Body of pancreas (tissue), 4 donors: ENCODE data around the gene GPR176.

Experiments
- POLR2A ChIP-seq, 3 donors: fragments of 450-650 bp; IDR thresholded peaks; one replicate each; pipeline ENCODE4 v1.6.1; 2016; ENCODE audit warnings: antibody characterized with exemption in 3 of 3, mild to moderate bottlenecking in 2 of 3
- TF ChIP-seq, protein P1 (sequence below), 7 experiments: fragments of 450-650 bp in 4 of 7; fragments of 200-600 bp in 3 of 7; sonication (generic) in 3 of 7; IDR thresholded peaks; one replicate each; pipeline ENCODE4 v1.5.1; 2016 to 2019; ENCODE audit warnings: antibody characterized with exemption in 7 of 7

DNA sequence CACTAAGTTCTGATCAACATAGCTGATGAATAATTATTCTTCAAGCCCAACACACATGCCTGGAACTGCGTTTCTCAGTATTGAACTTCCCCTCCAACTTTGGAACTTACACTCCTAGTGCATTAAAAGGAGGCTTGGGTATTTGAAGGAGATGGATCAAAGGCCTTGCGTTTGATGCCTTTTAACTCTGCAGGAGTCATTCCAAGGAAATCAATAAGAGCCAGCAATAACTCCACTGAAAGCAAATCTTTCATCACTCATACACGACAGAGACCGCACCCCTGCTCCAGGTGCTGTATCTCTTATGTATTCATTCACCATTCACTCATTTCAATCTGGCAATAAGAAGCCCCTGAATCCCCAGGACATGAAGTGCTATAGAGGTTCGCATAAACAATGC is 123.5 kb downstream of the GPR176 start:
- TF ChIP-seq, protein P1, sequence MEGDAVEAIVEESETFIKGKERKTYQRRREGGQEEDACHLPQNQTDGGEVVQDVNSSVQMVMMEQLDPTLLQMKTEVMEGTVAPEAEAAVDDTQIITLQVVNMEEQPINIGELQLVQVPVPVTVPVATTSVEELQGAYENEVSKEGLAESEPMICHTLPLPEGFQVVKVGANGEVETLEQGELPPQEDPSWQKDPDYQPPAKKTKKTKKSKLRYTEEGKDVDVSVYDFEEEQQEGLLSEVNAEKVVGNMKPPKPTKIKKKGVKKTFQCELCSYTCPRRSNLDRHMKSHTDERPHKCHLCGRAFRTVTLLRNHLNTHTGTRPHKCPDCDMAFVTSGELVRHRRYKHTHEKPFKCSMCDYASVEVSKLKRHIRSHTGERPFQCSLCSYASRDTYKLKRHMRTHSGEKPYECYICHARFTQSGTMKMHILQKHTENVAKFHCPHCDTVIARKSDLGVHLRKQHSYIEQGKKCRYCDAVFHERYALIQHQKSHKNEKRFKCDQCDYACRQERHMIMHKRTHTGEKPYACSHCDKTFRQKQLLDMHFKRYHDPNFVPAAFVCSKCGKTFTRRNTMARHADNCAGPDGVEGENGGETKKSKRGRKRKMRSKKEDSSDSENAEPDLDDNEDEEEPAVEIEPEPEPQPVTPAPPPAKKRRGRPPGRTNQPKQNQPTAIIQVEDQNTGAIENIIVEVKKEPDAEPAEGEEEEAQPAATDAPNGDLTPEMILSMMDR (IDR thresholded peaks at IDR 0.05), result no peak
- no peak for TF ChIP-seq POLR2A (IDR thresholded peaks at IDR 0.05)
